HEK293T (cell line): Measurements from ENCODE around the gene NFU1.
"Not testable (repeated sequence)": the region's sequence is repeated elsewhere in the genome, so short reads cannot be mapped to it uniquely, and the experiment has no call there.

Experiments
- CTCF ChIA-PET: fragments of 350-600 bp; formaldehyde crosslinking; extraction: SDS; loops from one replicate; lab custom pipeline; 2021; ENCODE audit warnings: antibody characterized with exemption, inconsistent platforms; lab: Yijun Ruan, JAX
- POLR2A ChIA-PET: fragments of 350-600 bp; formaldehyde crosslinking; extraction: SDS; loops from one replicate; lab custom pipeline; 2020; ENCODE audit warnings: antibody characterized with exemption, inconsistent platforms; lab: Yijun Ruan, JAX
- DNase-seq: peaks from one replicate; pipeline ENCODE4 v3.0.0; 2012; ENCODE audit warnings: mixed read lengths; ENCODE audit errors: extremely low spot score
- ARNT ChIP-seq: fragments of 450-650 bp; IDR thresholded peaks from 2 replicates; pipeline ENCODE4 v1.6.1; 2017; ENCODE audit warnings: mild to moderate bottlenecking
- BHLHE40 ChIP-seq: fragments of 450-650 bp; IDR thresholded peaks from 2 replicates; pipeline ENCODE4 v1.6.1; 2016; ENCODE audit warnings: mild to moderate bottlenecking, moderate library complexity, borderline replicate concordance
- CTBP1 ChIP-seq: fragments of 450-650 bp; IDR thresholded peaks from 2 replicates; pipeline ENCODE4 v1.6.1; 2016; ENCODE audit warnings: borderline replicate concordance
- ELF4 ChIP-seq: fragments of 450-650 bp; IDR thresholded peaks from 2 replicates; pipeline ENCODE4 v1.6.1; 2017; ENCODE audit warnings: antibody characterized with exemption
- FOXA1 ChIP-seq: fragments of 450-650 bp; IDR thresholded peaks from 2 replicates; pipeline ENCODE4 v1.6.1; 2016; ENCODE audit warnings: mild to moderate bottlenecking
- FOXK2 ChIP-seq: fragments of 450-650 bp; IDR thresholded peaks from 2 replicates; pipeline ENCODE4 v1.6.1; 2016; ENCODE audit warnings: mild to moderate bottlenecking
- FOXM1 ChIP-seq: fragments of 450-650 bp; IDR thresholded peaks from 2 replicates; pipeline ENCODE4 v1.6.1; 2017; ENCODE audit warnings: mild to moderate bottlenecking, borderline replicate concordance
- HDGF ChIP-seq: fragments of 450-650 bp; IDR thresholded peaks from 2 replicates; pipeline ENCODE4 v1.6.1; 2017; ENCODE audit warnings: antibody characterized with exemption, borderline replicate concordance
- L3MBTL2 ChIP-seq: fragments of 450-650 bp; conservative IDR thresholded peaks from 2 replicates; pipeline ENCODE4 v1.6.1; 2016; ENCODE audit warnings: mild to moderate bottlenecking
- LEF1 ChIP-seq: fragments of 450-650 bp; IDR thresholded peaks from 2 replicates; pipeline ENCODE4 v1.6.1; 2017; ENCODE audit warnings: mild to moderate bottlenecking, borderline replicate concordance
- NFRKB ChIP-seq: fragments of 450-650 bp; IDR thresholded peaks from 2 replicates; pipeline ENCODE4 v1.6.1; 2016; ENCODE audit warnings: mild to moderate bottlenecking, moderate library complexity
- SP1 ChIP-seq: fragments of 450-650 bp; IDR thresholded peaks from 2 replicates; pipeline ENCODE4 v1.6.1; 2017
- SUZ12 ChIP-seq: fragments of 450-650 bp; IDR thresholded peaks from 2 replicates; pipeline ENCODE4 v1.6.1; 2016; ENCODE audit warnings: mild to moderate bottlenecking
- TARDBP ChIP-seq: fragments of 450-650 bp; IDR thresholded peaks from 2 replicates; pipeline ENCODE4 v1.6.1; 2016
- ZNF384 ChIP-seq: fragments of 450-650 bp; IDR thresholded peaks from 2 replicates; pipeline ENCODE4 v1.6.1; 2016
- TF ChIP-seq, protein P1 (sequence below): fragments of 450-650 bp; IDR thresholded peaks from 2 replicates; pipeline ENCODE4 v1.6.1; 2016

The NFU1 gene

DNA sequence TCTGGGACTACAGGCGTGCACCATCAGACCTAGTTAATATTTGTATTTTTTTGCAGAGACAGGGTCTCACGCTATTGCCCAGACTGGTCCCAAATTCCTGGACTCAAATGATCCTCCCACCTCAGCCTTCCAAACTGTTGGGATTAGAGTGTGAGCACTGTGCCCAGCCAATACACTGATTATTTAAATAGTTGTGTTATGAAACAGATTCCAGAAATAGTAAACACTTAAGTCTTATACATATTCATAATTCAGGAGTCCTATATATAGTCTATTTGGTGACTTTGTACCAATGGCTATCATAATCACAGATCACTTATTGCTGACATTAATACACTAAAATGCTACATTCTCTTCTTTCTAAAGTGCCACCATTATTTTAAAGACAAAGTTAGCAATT, 12.8 kb downstream of the NFU1 start:
- ChIA-PET POLR2A (no interaction called here), CTCF (no interaction called here)
- TF ChIP-seq CTBP1, result no peak
- TF ChIP-seq LEF1, result no peak
- TF ChIP-seq TARDBP, result no peak
- TF ChIP-seq FOXK2, result no peak
- TF ChIP-seq HDGF, result no peak
- TF ChIP-seq ZNF384, result no peak
- TF ChIP-seq, protein P1, sequence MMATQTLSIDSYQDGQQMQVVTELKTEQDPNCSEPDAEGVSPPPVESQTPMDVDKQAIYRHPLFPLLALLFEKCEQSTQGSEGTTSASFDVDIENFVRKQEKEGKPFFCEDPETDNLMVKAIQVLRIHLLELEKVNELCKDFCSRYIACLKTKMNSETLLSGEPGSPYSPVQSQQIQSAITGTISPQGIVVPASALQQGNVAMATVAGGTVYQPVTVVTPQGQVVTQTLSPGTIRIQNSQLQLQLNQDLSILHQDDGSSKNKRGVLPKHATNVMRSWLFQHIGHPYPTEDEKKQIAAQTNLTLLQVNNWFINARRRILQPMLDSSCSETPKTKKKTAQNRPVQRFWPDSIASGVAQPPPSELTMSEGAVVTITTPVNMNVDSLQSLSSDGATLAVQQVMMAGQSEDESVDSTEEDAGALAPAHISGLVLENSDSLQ, result no peak
- no peak for TF ChIP-seq BHLHE40
- no peak for TF ChIP-seq FOXM1
- TF ChIP-seq L3MBTL2, result no peak
- no peak for TF ChIP-seq NFRKB
- no peak for TF ChIP-seq SP1
- TF ChIP-seq SUZ12, result no peak
- no peak for TF ChIP-seq ARNT
- TF ChIP-seq ELF4, result no peak
- TF ChIP-seq FOXA1, result no peak
- DNase-seq, result no peak

DNA sequence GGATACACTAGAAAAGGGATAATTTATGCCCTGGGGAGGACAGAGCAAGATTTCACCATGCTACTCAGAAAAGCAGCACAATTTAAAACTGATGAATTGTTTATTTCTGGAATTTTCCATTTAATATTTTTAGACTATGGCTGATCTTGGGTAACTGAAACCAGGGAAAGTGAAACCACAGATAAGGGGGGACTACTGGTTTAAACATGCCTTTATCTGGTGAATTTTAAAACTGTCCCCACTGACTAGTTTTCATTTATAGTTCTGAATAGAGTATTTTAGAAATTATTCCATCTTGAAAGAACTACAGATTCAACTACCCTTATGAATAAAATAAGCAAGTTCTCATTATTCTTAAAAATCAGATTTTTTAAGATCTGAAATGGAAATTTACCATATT, 15.0 kb downstream of the NFU1 start:
- POLR2A ChIA-PET, result no interaction called here
- CTCF ChIA-PET, result no interaction called here
- no peak for DNase-seq
- TF ChIP-seq ARNT (no peak), NFRKB (no peak), TARDBP (no peak), HDGF (no peak), BHLHE40 (no peak), ELF4 (no peak), SP1 (no peak), ZNF384 (no peak), FOXA1 (no peak), FOXK2 (no peak), LEF1 (no peak), FOXM1 (no peak)
- TF ChIP-seq, protein P1, result no peak

DNA sequence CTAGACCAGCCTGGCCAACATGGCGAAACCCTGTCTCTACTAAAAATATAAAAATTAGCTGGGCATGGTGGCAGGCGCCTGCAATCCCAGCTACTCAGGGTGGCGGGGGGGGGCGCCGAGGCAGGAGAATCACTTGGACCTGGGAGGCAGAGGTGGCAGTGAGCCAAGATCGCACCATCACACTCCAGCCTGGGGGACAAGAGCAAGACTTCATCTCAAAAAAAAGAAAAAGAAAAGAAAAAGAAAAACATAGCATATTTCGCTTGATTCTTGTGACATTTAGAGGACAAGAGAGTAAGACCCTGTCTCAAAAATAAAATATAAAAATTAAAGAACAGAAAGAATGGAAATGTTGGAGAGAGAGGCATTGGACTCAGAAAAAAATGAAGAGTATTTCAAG, 18.1 kb downstream of the NFU1 start:
- POLR2A ChIA-PET, result interaction anchor here (0.9 kb wide), 1 partner anchor 18 kb away, joined by 3 read pairs; the partner anchor contains the start of gene NFU1
- DNase-seq, CTCF ChIA-PET: not testable (repeated sequence)

GRCh38 chr2:69416147-69416546, 21.1 kb downstream of the NFU1 start:
- CTCF ChIA-PET, result no interaction called here
- no peak for TF ChIP-seq FOXA1
- TF ChIP-seq HDGF, result no peak
- no peak for TF ChIP-seq ZNF384
- POLR2A ChIA-PET, result no interaction called here
- DNase-seq, result no peak

DNA sequence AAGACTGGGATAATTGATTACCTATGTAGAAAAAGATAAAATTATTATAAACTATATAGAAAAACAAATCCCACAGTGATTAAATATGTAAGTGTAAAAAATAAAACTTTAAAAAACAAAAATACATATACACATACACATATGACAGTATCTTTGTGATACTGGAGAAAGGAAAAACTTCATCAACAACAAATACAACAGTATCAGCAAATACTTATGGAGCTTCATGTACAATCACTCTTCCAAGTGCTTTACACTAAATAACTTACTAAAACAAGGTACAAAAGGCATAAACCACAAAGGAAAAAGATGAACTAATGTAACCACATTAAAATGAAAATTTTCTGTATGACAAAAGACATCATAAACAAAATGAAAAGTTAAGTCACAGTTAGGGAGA, 26.1 kb downstream of the NFU1 start:
- CTCF ChIA-PET, result no interaction called here
- TF ChIP-seq TARDBP, result no peak
- TF ChIP-seq, protein P1, result no peak
- no peak for TF ChIP-seq SUZ12
- no peak for TF ChIP-seq FOXK2
- no peak for TF ChIP-seq CTBP1
- TF ChIP-seq ARNT, result no peak
- no peak for TF ChIP-seq LEF1
- TF ChIP-seq NFRKB, result no peak
- no peak for TF ChIP-seq SP1
- no peak for TF ChIP-seq BHLHE40
- no peak for TF ChIP-seq L3MBTL2
- TF ChIP-seq ZNF384, result no peak
- no peak for TF ChIP-seq FOXA1
- DNase-seq, result no peak
- POLR2A ChIA-PET, result interaction anchor here (0.6 to 2.1 kb wide), 2 partner anchors 12 to 26 kb away, joined by 3 to 6 read pairs; partner anchors contain the start of gene NFU1

GRCh38 chr2:69405306-69405705, 31.9 kb downstream of the NFU1 start:
- CTCF ChIA-PET, result no interaction called here
- DNase-seq, result no peak
- TF ChIP-seq FOXK2 (no peak), ZNF384 (no peak), BHLHE40 (no peak), L3MBTL2 (no peak), NFRKB (no peak), FOXM1 (no peak), FOXA1 (no peak), HDGF (no peak), CTBP1 (no peak), SP1 (no peak), ELF4 (no peak), SUZ12 (no peak), LEF1 (no peak), TARDBP (no peak), ARNT (no peak)
- TF ChIP-seq, protein P1, result no peak
- POLR2A ChIA-PET, result no interaction called here
